Measurements from ENCODE around the gene PRLH. TPM values are rescaled to one million over a fixed set of nuclear protein-coding genes. Genes with fewer than 3 reads are reported as not detected.
A peak's percentile ranks its signal among the peaks of the same experiment; 100 is the strongest.

The PRLH gene
- total and polyA plus RNA-seq, 2 of the 13 experiments (the other 11 are each of a cell fraction or from before 2014, with no cell fraction given), result not detected

DNA sequence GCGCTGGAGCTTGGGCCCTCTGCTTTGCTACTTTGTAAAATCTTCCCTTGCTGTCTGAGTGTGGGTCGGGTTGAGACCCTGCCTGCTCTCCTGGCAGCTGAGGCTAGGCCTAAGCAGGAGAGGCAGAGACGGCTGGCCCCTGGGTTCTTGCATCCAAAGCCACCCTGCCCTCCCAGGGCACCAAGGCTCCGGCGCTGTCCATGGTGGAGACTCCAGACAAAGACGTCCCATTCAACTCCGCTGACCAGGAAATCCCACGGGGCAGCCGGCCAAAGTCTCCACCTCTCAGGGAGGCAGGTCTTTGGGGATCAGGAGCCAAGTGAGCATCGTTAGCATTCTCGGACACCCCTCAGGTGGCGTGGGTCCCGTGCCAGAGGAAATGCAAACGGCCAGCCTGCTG is 2.6 kb upstream of the PRLH start (continued):
- TF ChIP-seq, protein P1, sequence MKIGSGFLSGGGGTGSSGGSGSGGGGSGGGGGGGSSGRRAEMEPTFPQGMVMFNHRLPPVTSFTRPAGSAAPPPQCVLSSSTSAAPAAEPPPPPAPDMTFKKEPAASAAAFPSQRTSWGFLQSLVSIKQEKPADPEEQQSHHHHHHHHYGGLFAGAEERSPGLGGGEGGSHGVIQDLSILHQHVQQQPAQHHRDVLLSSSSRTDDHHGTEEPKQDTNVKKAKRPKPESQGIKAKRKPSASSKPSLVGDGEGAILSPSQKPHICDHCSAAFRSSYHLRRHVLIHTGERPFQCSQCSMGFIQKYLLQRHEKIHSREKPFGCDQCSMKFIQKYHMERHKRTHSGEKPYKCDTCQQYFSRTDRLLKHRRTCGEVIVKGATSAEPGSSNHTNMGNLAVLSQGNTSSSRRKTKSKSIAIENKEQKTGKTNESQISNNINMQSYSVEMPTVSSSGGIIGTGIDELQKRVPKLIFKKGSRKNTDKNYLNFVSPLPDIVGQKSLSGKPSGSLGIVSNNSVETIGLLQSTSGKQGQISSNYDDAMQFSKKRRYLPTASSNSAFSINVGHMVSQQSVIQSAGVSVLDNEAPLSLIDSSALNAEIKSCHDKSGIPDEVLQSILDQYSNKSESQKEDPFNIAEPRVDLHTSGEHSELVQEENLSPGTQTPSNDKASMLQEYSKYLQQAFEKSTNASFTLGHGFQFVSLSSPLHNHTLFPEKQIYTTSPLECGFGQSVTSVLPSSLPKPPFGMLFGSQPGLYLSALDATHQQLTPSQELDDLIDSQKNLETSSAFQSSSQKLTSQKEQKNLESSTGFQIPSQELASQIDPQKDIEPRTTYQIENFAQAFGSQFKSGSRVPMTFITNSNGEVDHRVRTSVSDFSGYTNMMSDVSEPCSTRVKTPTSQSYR (CRISPR knock-in tag; IDR thresholded peaks at IDR 0.05; ENCODE audit: borderline replicate concordance), result 0 out of 2 replicates have a peak, but pooled peaks have one; percentile 16
- TF ChIP-seq, protein P2, sequence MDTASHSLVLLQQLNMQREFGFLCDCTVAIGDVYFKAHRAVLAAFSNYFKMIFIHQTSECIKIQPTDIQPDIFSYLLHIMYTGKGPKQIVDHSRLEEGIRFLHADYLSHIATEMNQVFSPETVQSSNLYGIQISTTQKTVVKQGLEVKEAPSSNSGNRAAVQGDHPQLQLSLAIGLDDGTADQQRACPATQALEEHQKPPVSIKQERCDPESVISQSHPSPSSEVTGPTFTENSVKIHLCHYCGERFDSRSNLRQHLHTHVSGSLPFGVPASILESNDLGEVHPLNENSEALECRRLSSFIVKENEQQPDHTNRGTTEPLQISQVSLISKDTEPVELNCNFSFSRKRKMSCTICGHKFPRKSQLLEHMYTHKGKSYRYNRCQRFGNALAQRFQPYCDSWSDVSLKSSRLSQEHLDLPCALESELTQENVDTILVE (CRISPR knock-in tag; IDR thresholded peaks at IDR 0.05), result no peak
- TF ChIP-seq TBP (CRISPR knock-in tag; IDR thresholded peaks at IDR 0.05) (no peak), MIER2 (CRISPR knock-in tag; IDR thresholded peaks at IDR 0.05) (peak; percentile 95), EHMT2 (IDR thresholded peaks at IDR 0.05; ENCODE audit: borderline replicate concordance, low read depth, low read length) (0 out of 2 replicates have a peak, but pooled peaks have one; percentile 49), ZSCAN20 (CRISPR knock-in tag; IDR thresholded peaks at IDR 0.05; ENCODE audit: borderline replicate concordance) (no peak), ZNF563 (CRISPR knock-in tag; IDR thresholded peaks at IDR 0.05) (0 out of 2 replicates have a peak, but pooled peaks have one; percentile 37), FOXK1 (CRISPR knock-in tag; IDR thresholded peaks at IDR 0.05; ENCODE audit: borderline replicate concordance, low read depth) (peak; percentile 20; the same call in 1 of the 2 replicates)

DNA sequence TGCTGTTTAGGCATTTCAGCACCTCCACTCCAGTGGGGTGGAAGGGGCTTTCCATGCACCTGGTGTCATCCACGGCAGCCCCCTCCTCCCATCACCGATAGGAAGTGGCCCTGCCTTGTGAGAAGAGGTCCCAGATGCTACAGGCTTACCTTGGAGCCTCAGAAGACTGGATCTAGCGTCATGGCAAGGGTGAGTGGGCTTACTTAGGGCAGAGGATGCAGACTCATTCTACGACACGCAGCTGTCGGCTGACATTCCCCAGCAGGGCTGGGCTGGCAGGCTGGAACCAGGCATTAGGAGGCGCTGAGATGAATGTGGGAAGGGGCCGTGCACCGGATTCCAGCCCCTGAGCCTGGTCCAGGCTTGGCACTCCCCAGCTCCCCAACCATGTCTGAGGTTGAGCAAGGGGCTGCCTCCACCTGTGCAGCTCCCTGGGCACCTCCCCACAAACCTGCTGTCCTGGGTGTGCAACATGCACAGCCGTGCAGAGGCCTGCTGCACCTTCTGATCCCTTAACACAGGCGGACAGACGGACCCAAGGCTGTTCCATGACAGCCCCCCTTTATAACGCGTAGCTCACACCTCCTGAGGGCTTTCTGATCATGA is 1.7 kb upstream of the PRLH start:
- POLR2A ChIA-PET, result no interaction called here
- CTCF ChIA-PET (ENCODE audit: low intra/inter-chr PET ratio, low total read pairs), result no interaction called here
- Histone ChIP-seq H3K9me3 (ENCODE audit: low read length) (no peaks in the 10 kb centered on the region), H3K27me3 (ENCODE audit: control insufficient read depth in 1 of 2, insufficient read depth in 2 of 2, low read length in 2 of 2) (peaks cover 0 to 50% of the 10 kb centered on the region in 2 experiments; a peak in 4 of 5 replicates), H3K9ac (ENCODE audit: insufficient read depth, low read depth, low read length) (no peak overlapping the region), H3K4me1 (ENCODE audit: insufficient read depth, low read length) (no peaks in the 10 kb centered on the region), H4K20me1 (ENCODE audit: insufficient read depth, low read length) (no peaks in the 10 kb centered on the region), H2AFZ (ENCODE audit: low read length) (no peak overlapping the region), H3K27ac (ENCODE audit: extremely low read length, insufficient read depth, low read length) (no peak overlapping the region), H3K4me3 (replicated peaks in 1 of 3; ENCODE audit: insufficient read depth in 1 of 3, low read depth in 2 of 3, low read length in 3 of 3) (no peak overlapping the region), H3K4me2 (ENCODE audit: low read depth, low read length) (no peak overlapping the region), H3K36me3 (replicated peaks in 1 of 2; ENCODE audit: control insufficient read depth in 1 of 2, insufficient read depth in 2 of 2, low read length in 2 of 2) (no peaks in the 10 kb centered on the region), H3K79me2 (ENCODE audit: insufficient read depth, low read length) (no peaks in the 10 kb centered on the region)
- ATAC-seq (no peak), FAIRE-seq (no peak), DNase-seq (ENCODE audit: low spot score) (no peak)
- in situ Hi-C loops (cut with HindIII; ENCODE audit: extremely low pct_ligation_motif_present, low pct_unique_long_range_greater_than_20kb) (no loop called here), intact Hi-C loops (cut with micrococcal nuclease; ENCODE audit: unreplicated experiment) (no loop called here)
- no peak for TF ChIP-seq MED8 (CRISPR knock-in tag; IDR thresholded peaks at IDR 0.05; ENCODE audit: insufficient replicate concordance)
- BruUV-seq (replicated peaks), result no TSS peak
- WGBS (ENCODE audit: low lambda C conversion rate), result 59% methylated on average over 9 of the region's 14 CpGs
